Stimulated activated memory B cell treated with anti-CD40 and anti-IgM and Interleukin-4, amounts not matched to agents 10 μg/mL and 1 μg/mL and 100 μg/mL, for 72 hours (primary cell): ENCODE data around the gene JAK1.

Experiments
- ATAC-seq: fragments of 150-1000 bp; cut with Tn5 transposase; 2 replicates; pipeline ENCODE4 v1.10.0; 2021
- H3K27ac Mint-ChIP-seq: one replicate; pipeline ENCODE4 v1.8.0; 2022; ENCODE audit warnings: mild to moderate bottlenecking, mixed read lengths
- H3K27me3 Mint-ChIP-seq: one replicate; pipeline ENCODE4 v1.8.0; 2022; ENCODE audit warnings: mixed read lengths
- H3K36me3 Mint-ChIP-seq: one replicate; pipeline ENCODE4 v1.8.0; 2022; ENCODE audit warnings: mixed read lengths
- H3K4me1 Mint-ChIP-seq: one replicate; pipeline ENCODE4 v1.8.0; 2022; ENCODE audit warnings: mixed read lengths
- H3K4me3 Mint-ChIP-seq: one replicate; pipeline ENCODE4 v1.8.0; 2022; ENCODE audit warnings: mild to moderate bottlenecking, moderate library complexity, mixed read lengths
- H3K9me3 Mint-ChIP-seq: one replicate; pipeline ENCODE4 v1.8.0; 2022; ENCODE audit warnings: mixed read lengths

The JAK1 gene

DNA sequence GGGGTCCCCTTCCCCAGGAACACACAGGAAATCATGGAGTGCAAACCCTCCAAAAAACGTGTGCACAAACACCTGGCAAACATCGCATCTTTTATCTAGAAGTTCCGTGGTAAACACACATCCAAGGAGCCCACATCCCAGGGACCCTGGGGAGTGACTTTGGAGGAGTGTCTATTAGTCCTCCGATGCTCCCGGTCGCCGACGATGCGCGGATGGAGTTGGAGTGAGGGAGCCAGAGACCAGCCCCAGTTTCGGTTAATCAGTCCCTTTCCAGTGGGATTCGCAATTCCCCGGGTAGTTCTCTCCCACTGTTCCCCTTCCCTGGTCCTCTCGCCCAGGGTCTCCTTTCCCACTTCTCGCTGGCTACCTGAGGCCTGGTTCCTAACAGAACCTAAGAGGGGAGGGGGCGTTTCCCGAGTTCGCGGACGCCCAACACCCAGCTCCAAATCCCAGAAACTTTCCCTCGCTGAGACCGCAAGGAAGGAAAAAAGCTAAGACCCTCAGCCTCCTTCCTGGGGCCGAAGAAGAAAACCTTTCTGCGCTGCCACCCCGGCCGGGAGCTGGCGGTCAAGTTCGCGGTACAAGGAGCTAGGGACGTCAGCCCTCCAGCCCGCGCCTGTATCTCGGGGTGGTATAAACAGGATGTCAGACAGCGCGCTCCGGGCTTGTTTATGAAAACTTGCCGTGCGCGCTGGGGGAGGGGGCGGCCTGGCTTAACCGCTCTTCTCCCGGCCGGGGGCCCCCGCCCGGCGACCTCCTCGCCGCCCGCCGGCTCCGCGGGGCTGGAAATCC is 787 bp downstream of the JAK1 start:
- Mint-ChIP-seq H3K36me3 (no peaks in the 10 kb centered on the region), H3K4me1 (peaks cover 62% of the 10 kb centered on the region), H3K9me3 (no peaks in the 10 kb centered on the region), H3K4me3 (peak overlapping the region; percentile 91), H3K27me3 (no peaks in the 10 kb centered on the region), H3K27ac (peak overlapping the region; percentile 85)
- ATAC-seq: peak; percentile 77

DNA sequence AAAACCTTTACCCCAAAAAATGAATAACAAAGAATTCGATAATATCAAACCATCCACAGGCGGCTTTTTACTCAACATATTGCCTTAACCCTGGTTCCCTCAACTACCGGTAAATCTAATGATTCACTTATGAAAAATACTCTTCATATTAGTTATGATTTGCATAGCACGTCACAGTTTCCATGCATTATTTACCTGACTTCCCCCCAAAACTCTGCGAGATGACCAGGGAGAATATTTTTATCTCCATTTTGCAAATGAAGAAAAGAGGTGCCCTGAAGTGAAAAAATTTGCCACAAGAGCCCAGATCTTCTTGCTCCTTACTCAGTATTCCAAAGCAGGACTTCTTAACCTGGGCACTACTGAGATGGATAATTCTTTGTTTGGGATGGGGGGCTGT is 2.9 kb downstream of the JAK1 start:
- Mint-ChIP-seq H3K9me3 (no peaks in the 10 kb centered on the region), H3K4me3 (peak overlapping the region; percentile 91), H3K36me3 (no peaks in the 10 kb centered on the region), H3K27ac (peak overlapping the region; percentile 85), H3K27me3 (no peaks in the 10 kb centered on the region), H3K4me1 (peaks cover 72% of the 10 kb centered on the region)
- ATAC-seq: no peak

DNA sequence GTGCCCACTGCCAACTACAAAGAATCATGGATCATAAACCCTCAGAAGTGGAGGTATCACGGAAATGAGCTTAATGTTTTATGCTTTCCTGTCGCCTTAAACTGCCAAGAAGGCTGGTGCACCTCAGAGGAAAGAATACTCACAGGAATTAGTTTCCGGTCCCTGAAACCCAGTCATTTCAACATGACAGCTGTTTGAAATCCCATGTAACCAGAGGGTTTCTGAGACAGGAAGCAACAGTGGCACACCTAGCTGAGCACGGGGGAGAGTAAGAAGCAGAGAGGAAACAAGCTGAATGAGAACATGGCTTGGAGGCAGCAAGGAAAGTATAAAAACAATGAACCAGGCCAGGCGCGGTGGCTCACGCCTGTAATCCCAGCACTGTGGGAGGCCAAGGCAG is 3.9 kb downstream of the JAK1 start:
- Mint-ChIP-seq H3K4me3 (peak overlapping the region; percentile 62), H3K4me1 (peaks cover 74% of the 10 kb centered on the region), H3K27ac (peak overlapping the region; percentile 85), H3K27me3 (no peaks in the 10 kb centered on the region), H3K36me3 (no peaks in the 10 kb centered on the region), H3K9me3 (no peaks in the 10 kb centered on the region)
- no peak for ATAC-seq

DNA sequence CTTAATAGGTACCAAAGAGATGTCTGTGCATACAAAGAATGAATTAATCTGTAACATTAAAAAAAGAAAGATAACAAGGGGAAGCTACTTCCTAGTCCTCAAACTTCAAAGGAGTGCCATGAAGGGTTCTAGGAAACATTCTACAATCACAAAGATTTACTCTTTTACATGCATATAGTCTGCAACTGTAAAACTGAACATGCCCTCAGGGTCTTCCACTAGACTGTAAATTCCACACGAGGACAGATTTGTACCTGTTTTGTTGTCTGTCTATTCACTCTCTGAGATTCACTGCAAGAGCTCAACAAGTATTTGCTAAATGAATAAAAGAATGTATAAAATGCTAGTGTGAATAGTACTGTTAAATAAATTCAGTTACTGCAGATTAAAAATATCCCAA is 4.4 kb downstream of the JAK1 start:
- Mint-ChIP-seq H3K9me3 (no peaks in the 10 kb centered on the region), H3K27ac (peak overlapping the region; percentile 85), H3K4me1 (peaks cover 69% of the 10 kb centered on the region), H3K36me3 (no peaks in the 10 kb centered on the region), H3K4me3 (peak overlapping the region; percentile 67), H3K27me3 (no peaks in the 10 kb centered on the region)
- ATAC-seq: no peak

GRCh38 chr1:64960731-64961130 is 5.6 kb downstream of the JAK1 start:
- Mint-ChIP-seq H3K27me3 (no peaks in the 10 kb centered on the region), H3K27ac (peak overlapping the region; percentile 85), H3K9me3 (no peaks in the 10 kb centered on the region), H3K4me3 (peak overlapping the region; percentile 67), H3K4me1 (peaks cover 67% of the 10 kb centered on the region), H3K36me3 (no peaks in the 10 kb centered on the region)
- ATAC-seq: peak; percentile 76

DNA sequence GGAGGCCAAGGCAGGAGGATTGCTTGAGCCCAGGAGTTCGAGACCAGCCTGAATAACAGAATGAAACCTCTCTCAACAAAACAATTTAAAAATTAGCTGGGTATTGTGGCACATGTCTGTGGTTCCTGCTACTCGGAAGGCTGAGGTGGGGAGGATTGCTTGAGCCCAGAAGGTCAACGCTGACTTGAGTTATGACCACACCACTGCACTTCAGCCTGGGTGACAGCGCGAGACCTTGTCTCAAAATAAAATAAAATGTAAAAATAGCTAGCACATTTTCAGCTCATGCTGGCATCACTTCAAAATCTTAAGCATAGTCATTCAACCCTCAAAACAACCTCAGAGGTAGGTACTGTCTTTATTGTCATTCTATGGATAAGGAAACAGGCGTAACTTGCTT is 6.4 kb downstream of the JAK1 start:
- no peaks in the 10 kb centered on the region for H3K36me3 Mint-ChIP-seq
- peaks cover 60% of the 10 kb centered on the region for H3K4me1 Mint-ChIP-seq
- peak overlapping the region; percentile 67 for H3K4me3 Mint-ChIP-seq
- ATAC-seq: peak; percentile 34
- no peaks in the 10 kb centered on the region for H3K9me3 Mint-ChIP-seq
- H3K27me3 Mint-ChIP-seq: no peaks in the 10 kb centered on the region
- peak overlapping the region; percentile 85 for H3K27ac Mint-ChIP-seq

DNA sequence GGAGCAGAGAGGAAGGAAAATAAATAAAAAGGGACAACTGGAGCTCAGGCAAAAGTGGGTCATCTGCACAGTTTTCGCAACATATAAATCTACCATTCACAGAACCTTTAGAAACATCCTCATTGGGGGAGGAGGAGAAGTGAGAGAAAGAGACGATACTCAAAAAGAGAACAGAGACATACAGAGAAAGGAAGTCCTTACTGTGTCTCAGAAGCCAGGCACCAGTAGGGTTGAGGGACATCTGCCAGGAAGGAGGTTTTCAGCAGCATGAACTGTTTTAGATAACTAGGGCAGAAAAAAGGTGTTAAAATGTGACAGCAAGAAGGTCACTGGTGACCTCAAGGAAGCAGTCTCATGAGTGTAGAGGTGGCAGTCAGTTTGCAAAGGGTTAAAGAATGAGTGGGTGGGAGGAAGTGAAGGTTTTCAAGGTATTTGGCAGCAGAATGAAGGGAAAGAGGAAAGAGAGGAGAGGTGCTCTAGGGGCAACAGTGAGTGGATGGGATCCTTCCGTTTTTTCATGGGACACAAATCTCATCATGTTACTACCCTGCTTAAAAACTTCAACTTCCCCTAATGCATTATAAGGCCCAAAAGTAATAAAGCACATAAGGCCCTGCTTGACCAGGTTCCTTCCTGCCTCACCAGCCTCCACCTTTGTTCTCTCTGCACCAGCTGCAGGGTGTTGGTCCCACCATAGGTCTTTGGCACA is 9.5 kb downstream of the JAK1 start:
- Mint-ChIP-seq H3K36me3 (no peaks in the 10 kb centered on the region), H3K27ac (no peak overlapping the region), H3K4me3 (peak overlapping the region; percentile 7), H3K27me3 (no peaks in the 10 kb centered on the region), H3K9me3 (no peaks in the 10 kb centered on the region), H3K4me1 (peaks cover 30% of the 10 kb centered on the region)
- ATAC-seq: peak; percentile 92

- H3K4me1 Mint-ChIP-seq: peaks cover 23% of the 10 kb centered on the region
- ATAC-seq: peak; percentile 14
- no peaks in the 10 kb centered on the region for H3K36me3 Mint-ChIP-seq
- no peak overlapping the region for H3K27ac Mint-ChIP-seq
- H3K9me3 Mint-ChIP-seq: no peaks in the 10 kb centered on the region
- H3K4me3 Mint-ChIP-seq: no peak overlapping the region
- no peaks in the 10 kb centered on the region for H3K27me3 Mint-ChIP-seq
These were observed 10.2 kb downstream of the JAK1 start for GRCh38 chr1:64956010-64956640.

GRCh38 chr1:64955097-64956009 is 11.0 kb downstream of the JAK1 start:
- Mint-ChIP-seq H3K36me3 (no peaks in the 10 kb centered on the region), H3K4me1 (peaks cover 15% of the 10 kb centered on the region), H3K27me3 (no peaks in the 10 kb centered on the region), H3K9me3 (no peaks in the 10 kb centered on the region), H3K27ac (no peak overlapping the region), H3K4me3 (no peak overlapping the region)
- no peak for ATAC-seq

GRCh38 chr1:64953241-64953640 is 13.1 kb downstream of the JAK1 start:
- H3K36me3 Mint-ChIP-seq: no peaks in the 10 kb centered on the region

DNA sequence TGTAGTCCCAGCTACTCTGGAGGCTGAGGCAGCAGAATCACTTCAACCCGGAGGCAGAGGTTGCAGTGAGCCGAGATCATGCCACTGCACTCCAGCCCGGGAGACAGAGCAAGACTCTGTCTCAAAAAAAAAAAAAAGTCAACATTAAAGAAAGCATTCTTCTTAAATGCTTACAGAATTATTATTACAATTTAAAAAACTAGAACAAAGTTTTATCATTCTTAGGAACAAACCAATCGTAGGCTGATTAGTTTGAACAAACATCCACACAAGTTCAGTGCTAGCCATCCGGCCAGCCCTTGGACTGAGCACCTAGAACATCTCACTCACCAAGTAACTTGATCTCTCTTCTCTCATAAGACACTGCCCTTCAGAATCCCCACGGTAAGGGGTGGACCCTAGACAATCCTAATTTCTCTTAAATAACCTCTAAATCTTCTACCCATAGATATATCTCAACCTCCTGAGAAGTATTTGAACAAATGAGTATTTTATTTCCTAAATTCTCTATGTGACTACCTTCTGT is 16.0 kb downstream of the JAK1 start:
- ATAC-seq: no peak
- Mint-ChIP-seq H3K4me3 (no peak overlapping the region), H3K4me1 (peaks cover 38% of the 10 kb centered on the region), H3K27ac (peak overlapping the region; percentile 60), H3K27me3 (no peaks in the 10 kb centered on the region), H3K36me3 (no peaks in the 10 kb centered on the region), H3K9me3 (no peaks in the 10 kb centered on the region)

More at GRCh38 chr1:64953241-64953640, 13.1 kb downstream of the JAK1 start:
- no peak for ATAC-seq
- Mint-ChIP-seq H3K27me3 (no peaks in the 10 kb centered on the region), H3K9me3 (no peaks in the 10 kb centered on the region), H3K4me1 (peaks cover 17% of the 10 kb centered on the region), H3K4me3 (no peak overlapping the region), H3K27ac (no peak overlapping the region)

DNA sequence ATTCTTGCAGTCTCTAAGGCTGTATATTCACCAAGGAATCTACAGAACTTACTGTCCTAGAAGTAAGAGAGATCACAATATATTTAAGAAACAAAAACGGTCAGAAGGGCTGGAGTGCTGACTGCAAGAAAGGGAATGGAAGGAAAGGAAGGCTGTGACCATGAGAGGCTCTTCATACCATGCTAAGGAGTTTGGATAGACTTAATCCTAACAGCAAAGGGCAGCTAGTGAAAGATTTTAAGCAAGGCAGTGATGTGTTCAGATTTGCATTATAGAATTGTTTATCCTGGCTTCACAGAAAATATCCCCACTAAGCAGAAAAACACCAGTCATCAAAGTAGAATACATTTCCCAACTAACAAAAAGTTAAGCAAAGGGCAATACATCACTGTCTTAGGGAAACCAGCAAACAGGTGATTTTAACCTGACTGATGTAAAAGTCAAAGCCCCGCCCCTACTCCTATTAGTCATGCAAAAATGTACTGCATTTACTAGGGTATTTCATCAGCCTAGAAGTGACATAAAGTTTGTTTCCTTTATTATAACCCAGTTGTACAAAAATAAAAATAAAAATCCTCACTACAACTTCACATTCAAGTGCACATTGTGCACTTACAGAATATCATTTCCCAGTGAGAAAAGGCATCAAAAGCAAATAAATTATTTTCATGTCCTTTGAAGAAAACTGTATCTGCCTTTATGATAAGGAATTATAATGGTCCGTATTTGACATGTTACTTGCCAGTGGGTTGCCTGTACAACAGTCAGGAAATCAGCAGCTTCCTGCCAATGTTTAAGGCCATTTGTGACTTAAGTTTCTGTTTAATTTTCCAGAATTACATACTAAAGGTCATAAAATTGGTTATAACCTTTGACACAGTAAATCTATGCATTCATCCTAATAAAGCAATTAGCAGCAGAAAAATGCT is 17.2 kb downstream of the JAK1 start:
- Mint-ChIP-seq H3K4me3 (no peak overlapping the region), H3K9me3 (no peaks in the 10 kb centered on the region), H3K27me3 (no peaks in the 10 kb centered on the region), H3K36me3 (no peaks in the 10 kb centered on the region), H3K4me1 (peaks cover 50% of the 10 kb centered on the region), H3K27ac (peak overlapping the region; percentile 20)
- ATAC-seq: no peak

DNA sequence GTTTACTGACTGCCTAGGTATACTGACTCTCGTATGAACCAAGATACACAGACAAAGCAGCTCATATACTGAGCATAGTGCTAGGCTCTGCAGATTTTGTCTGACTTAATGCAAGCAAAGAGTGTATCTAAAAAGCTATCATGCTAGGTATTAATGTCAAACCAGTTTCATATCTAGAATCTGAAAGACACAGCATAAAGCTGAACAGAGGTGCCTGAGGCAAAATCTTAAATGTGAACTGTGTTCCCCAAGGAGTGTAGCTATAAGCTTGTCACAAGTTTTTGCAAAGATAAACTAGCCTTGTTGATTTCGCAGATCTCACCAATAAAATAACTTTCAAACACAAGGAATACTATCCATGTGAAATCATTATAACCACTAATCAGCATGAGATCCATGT is 18.1 kb downstream of the JAK1 start:
- Mint-ChIP-seq H3K4me3 (no peak overlapping the region), H3K27me3 (no peaks in the 10 kb centered on the region)

DNA sequence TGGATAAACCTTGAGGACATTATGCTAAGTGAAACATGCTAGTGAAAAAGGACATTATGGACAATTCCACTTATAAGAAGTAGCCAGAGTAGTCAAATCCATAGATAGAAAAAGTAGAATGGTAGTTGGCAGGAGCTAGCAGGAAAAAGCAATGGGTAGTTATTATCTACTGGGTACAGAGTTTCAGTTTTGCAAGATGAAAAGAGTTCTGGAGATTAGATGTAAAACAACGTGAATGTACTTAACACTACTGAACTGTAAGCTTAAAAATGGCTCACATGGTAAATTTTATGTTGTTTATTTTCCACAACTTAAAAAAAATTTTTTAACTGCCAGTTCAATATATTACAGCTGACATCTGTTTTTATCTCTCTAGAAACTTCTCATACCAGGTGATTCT is 19.4 kb downstream of the JAK1 start:
- Mint-ChIP-seq H3K4me1 (peaks cover 59% of the 10 kb centered on the region), H3K27me3 (no peaks in the 10 kb centered on the region), H3K9me3 (no peaks in the 10 kb centered on the region), H3K36me3 (no peaks in the 10 kb centered on the region), H3K4me3 (no peak overlapping the region), H3K27ac (peak overlapping the region; percentile 53)
- ATAC-seq: no peak

More for the DNA sequence above, 18.1 kb downstream of the JAK1 start:
- ATAC-seq: no peak
- Mint-ChIP-seq H3K36me3 (no peaks in the 10 kb centered on the region), H3K9me3 (no peaks in the 10 kb centered on the region), H3K27ac (peak overlapping the region; percentile 20), H3K4me1 (peaks cover 53% of the 10 kb centered on the region)
